ENCODE data around the gene KCNH1.

KCNH1 gene

GRCh38 chr1:210748796-210749195, 385.2 kb downstream of the KCNH1 start:
- DNase-seq: no peak

- no peak for DNase-seq
These were observed 386.1 kb downstream of the KCNH1 start for GRCh38 chr1:210747890-210748289.

GRCh38 chr1:210747112-210747511, 386.8 kb downstream of the KCNH1 start:
- no peak for DNase-seq

GRCh38 chr1:210746024-210746731, 387.8 kb downstream of the KCNH1 start:
- DNase-seq: no peak

- no peak for DNase-seq
These were observed 390.9 kb downstream of the KCNH1 start for GRCh38 chr1:210743038-210743437.

GRCh38 chr1:210741564-210741963, 392.4 kb downstream of the KCNH1 start:
- no peak for DNase-seq

- no peak for DNase-seq
These were observed 394.3 kb downstream of the KCNH1 start for GRCh38 chr1:210739627-210740026.

- DNase-seq: no peak
These were observed 395.7 kb downstream of the KCNH1 start for GRCh38 chr1:210738256-210738655.

GRCh38 chr1:210736713-210737112, 397.2 kb downstream of the KCNH1 start:
- DNase-seq: no peak

- no peak for DNase-seq
These were observed 402.4 kb downstream of the KCNH1 start for GRCh38 chr1:210731597-210731996.

- DNase-seq: peak; percentile 4
These were observed 402.8 kb downstream of the KCNH1 start for GRCh38 chr1:210731193-210731592.

GRCh38 chr1:210730023-210730422, 403.9 kb downstream of the KCNH1 start:
- no peak for DNase-seq

GRCh38 chr1:210728437-210729149, 405.4 kb downstream of the KCNH1 start:
- no peak for DNase-seq

- no peak for DNase-seq
These were observed 406.2 kb downstream of the KCNH1 start for GRCh38 chr1:210727709-210728108.

GRCh38 chr1:210726621-210727020, 407.3 kb downstream of the KCNH1 start:
- peak; percentile 36 for DNase-seq

- DNase-seq: no peak
These were observed 409.2 kb downstream of the KCNH1 start for GRCh38 chr1:210724768-210725167.

GRCh38 chr1:210723646-210724045, 410.3 kb downstream of the KCNH1 start:
- no peak for DNase-seq

GRCh38 chr1:210722410-210723081, 411.4 kb downstream of the KCNH1 start:
- no peak for DNase-seq

- no peak for DNase-seq
These were observed 418.9 kb downstream of the KCNH1 start for GRCh38 chr1:210715072-210715471.

- no peak for DNase-seq
These were observed 421.9 kb downstream of the KCNH1 start for GRCh38 chr1:210711825-210712612.

GRCh38 chr1:210709701-210710100, 424.2 kb downstream of the KCNH1 start:
- DNase-seq: no peak

- no peak for DNase-seq
These were observed 426.4 kb downstream of the KCNH1 start for GRCh38 chr1:210707300-210708240.

All from hematopoietic multipotent progenitor cell treated with erythropoietin and hydrocortisone succinate and interleukin-3 and kit ligand, for 8 days (in vitro differentiated cells).